GM21381 (cell line): ENCODE data around the gene GPLD1.
"Not testable (repeated sequence)": the region's sequence is repeated elsewhere in the genome, so short reads cannot be mapped to it uniquely, and the experiment has no call there.

Source experiments
- ATAC-seq: cut with Tn5 transposase; IDR thresholded peaks from one replicate; pipeline ENCODE4 v1.9.1; 2021; ENCODE audit warnings: mild to moderate bottlenecking, moderate library complexity; ENCODE audit not compliant: unreplicated experiment

Gene GPLD1

DNA sequence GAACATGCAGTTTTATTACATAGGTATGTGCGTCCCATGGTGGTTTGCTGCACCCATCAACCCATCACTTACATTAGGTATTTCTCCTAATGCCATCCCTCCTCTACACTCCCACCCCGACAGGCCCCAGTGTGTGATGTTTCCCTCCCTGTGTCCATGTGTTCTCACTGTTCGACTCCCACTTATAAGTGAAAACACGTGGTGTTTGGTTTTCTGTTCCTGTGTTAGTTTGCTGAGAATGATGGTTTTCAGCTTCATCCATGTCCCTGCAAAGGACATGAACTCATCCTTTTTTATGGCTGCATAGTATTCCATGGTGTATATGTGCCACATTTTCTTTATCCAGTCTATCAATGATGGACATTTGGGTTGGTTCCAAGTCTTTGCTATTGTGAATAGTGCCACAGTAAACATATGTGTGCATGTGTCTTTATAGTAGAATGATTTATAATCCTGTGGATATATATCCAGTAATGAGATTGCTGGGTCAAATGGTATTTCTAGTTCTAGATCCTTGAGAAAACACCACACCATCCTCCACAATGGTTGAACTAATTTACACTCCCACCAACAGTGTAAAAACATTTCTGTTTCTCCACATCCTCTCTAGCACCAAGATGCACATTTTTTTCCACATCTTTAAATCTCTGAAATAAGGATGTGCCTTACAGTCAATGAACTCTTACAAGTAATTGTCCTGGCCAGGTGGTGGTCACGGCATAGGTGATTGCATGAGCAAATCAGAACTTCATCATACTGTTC, 104.8 kb downstream of the GPLD1 start:
- not testable (repeated sequence) for ATAC-seq

- ATAC-seq: not testable (repeated sequence)
Observed at GRCh38 chr6:24382891-24383494, 106.4 kb downstream of the GPLD1 start.

- no peak for ATAC-seq
Observed at GRCh38 chr6:24382220-24382540, 107.2 kb downstream of the GPLD1 start.

DNA sequence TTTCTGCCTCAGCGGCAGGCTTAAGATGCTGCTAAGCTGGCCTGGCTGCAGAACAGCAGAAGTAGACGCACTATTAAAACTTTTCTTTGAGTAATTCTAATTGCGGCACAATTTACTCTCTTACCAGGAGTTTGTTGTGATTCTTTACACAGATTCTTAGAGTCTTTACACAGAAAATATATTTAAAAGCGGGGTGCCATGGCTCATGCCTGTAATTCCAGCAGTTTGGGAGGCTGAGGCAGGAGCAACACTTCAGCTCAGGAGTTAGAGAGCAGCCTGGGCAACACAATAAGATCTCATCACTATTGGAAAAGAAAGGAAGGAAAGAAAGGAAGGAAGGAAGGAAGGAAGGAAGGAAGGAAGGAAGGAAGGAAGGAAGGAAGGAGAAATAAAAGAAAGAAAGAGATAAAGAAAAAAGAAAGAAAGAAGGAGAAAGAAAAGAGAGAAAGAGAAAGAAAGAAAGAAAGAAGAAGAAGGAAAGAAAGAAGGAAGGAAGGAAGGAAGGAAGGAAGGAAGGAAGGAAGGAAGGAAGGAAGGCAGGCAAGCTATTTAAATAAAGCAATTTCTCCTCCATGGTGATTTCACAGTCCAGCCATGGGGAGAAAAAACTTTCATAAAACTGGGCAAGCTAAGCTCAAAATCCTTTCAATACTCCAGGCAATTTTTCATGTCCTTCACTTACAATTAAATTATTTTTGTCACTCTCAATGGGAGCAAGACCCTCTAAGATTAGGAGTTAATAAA, 107.7 kb downstream of the GPLD1 start:
- no peak for ATAC-seq

GRCh38 chr6:24378473-24379097, 110.8 kb downstream of the GPLD1 start:
- no peak for ATAC-seq
